Muscle of leg (tissue), 11 donors: Measurements from ENCODE around the gene TMPRSS9. TPM values are rescaled to one million over a fixed set of nuclear protein-coding genes. Genes with fewer than 3 reads are reported as not detected.

ENCODE experiments used
- DNase-seq: peaks from one replicate; pipeline ENCODE4 v3.0.0; 2013
- H3K27ac ChIP-seq: one replicate; pipeline ENCODE4 v1.5.1; 2013; ENCODE audit warnings: mild to moderate bottlenecking, low read length, control low read depth
- H3K27me3 ChIP-seq: one replicate; pipeline ENCODE4 v1.6.1; 2013; ENCODE audit warnings: low read length; ENCODE audit not compliant: control insufficient read depth, insufficient read depth
- H3K36me3 ChIP-seq: one replicate; pipeline ENCODE4 v1.6.1; 2013; ENCODE audit warnings: low read length; ENCODE audit not compliant: control insufficient read depth, insufficient read depth
- H3K4me1 ChIP-seq: one replicate; pipeline ENCODE4 v1.6.1; 2013; ENCODE audit warnings: low read length; ENCODE audit not compliant: control insufficient read depth, insufficient read depth
- H3K4me3 ChIP-seq: one replicate; pipeline ENCODE4 v1.5.1; 2013; ENCODE audit warnings: low read length, control low read depth
- H3K9me3 ChIP-seq: replicated peaks from 2 replicates; pipeline ENCODE4 v1.6.1; 2013; ENCODE audit warnings: low read depth, low read length; ENCODE audit not compliant: control insufficient read depth
- WGBS: methylation state at CpG from one replicate; pipeline ENCODE4 v1.1.5; 2013; ENCODE audit warnings: missing lambda C conversion rate; ENCODE audit not compliant: insufficient coverage; 5-methylcytosine and 5-hydroxymethylcytosine counted together
- polyA plus RNA-seq, 8 donors: library from polyadenylated mRNA; unstranded; fragments of 120-200 nt; gene quantifications; one replicate each; pipeline versions ENCODE4 v1.2.1 to v1.2.3, GENCODE V29; 2013; ENCODE audit warnings: inconsistent platforms in 1 of 8, low replicate concordance in 1 of 8; ENCODE audit not compliant: insufficient read length in 8 of 8, insufficient read depth in 1 of 8
- total RNA-seq: library from RNA; stranded (reverse); fragments of 120-200 nt; gene quantifications from one replicate; pipeline ENCODE4 v1.2.4, GENCODE V29; 2013

The TMPRSS9 gene
- total and polyA plus RNA-seq, 9 donors: 0.11 to 1.3 (median 0.33) TPM

GRCh38 chr19:2420490-2420889, 60.4 kb downstream of the TMPRSS9 start:
- no peaks in the 10 kb centered on the region for H3K9me3 ChIP-seq
- WGBS: no CpG with 5 or more reads among the region's 2 CpGs
- no peak for DNase-seq
- H3K4me3 ChIP-seq: no peak overlapping the region
- H3K4me1 ChIP-seq: peaks cover 31% of the 10 kb centered on the region
- no peaks in the 10 kb centered on the region for H3K27me3 ChIP-seq
- H3K27ac ChIP-seq: no peak overlapping the region
- H3K36me3 ChIP-seq: peaks cover 2% of the 10 kb centered on the region

- H3K36me3 ChIP-seq: peaks cover 7% of the 10 kb centered on the region
- peaks cover 44% of the 10 kb centered on the region for H3K4me1 ChIP-seq
- WGBS: 82% methylated on average over 14 of the region's 23 CpGs
- H3K27ac ChIP-seq: no peak overlapping the region
- no peak overlapping the region for H3K4me3 ChIP-seq
- DNase-seq: no peak
- H3K27me3 ChIP-seq: no peaks in the 10 kb centered on the region
- no peaks in the 10 kb centered on the region for H3K9me3 ChIP-seq
Observed at GRCh38 chr19:2421581-2422306, 61.7 kb downstream of the TMPRSS9 start.

GRCh38 chr19:2423071-2423914, 63.2 kb downstream of the TMPRSS9 start:
- no peak overlapping the region for H3K4me3 ChIP-seq
- H3K27me3 ChIP-seq: no peaks in the 10 kb centered on the region
- H3K4me1 ChIP-seq: peaks cover 48% of the 10 kb centered on the region
- H3K27ac ChIP-seq: peak overlapping the region; percentile 65
- H3K36me3 ChIP-seq: peaks cover 7% of the 10 kb centered on the region
- peak; percentile 78 for DNase-seq
- whole genome bisulfite sequencing: 29% methylated on average over 5 of the region's 19 CpGs
- no peaks in the 10 kb centered on the region for H3K9me3 ChIP-seq

GRCh38 chr19:2423915-2424685, 64.0 kb downstream of the TMPRSS9 start:
- no peak for DNase-seq
- peak overlapping the region; percentile 15 for H3K27ac ChIP-seq
- peaks cover 53% of the 10 kb centered on the region for H3K4me1 ChIP-seq
- no peaks in the 10 kb centered on the region for H3K9me3 ChIP-seq
- H3K27me3 ChIP-seq: no peaks in the 10 kb centered on the region
- peaks cover 7% of the 10 kb centered on the region for H3K36me3 ChIP-seq
- WGBS: 77% methylated on average over 42 of the region's 46 CpGs
- H3K4me3 ChIP-seq: no peak overlapping the region

- WGBS: 15% methylated on average over 94 of the region's 101 CpGs
- H3K27me3 ChIP-seq: no peaks in the 10 kb centered on the region
- DNase-seq: peak; percentile 71
- no peaks in the 10 kb centered on the region for H3K9me3 ChIP-seq
- H3K4me3 ChIP-seq: peak overlapping the region; percentile 10
- peaks cover 53% of the 10 kb centered on the region for H3K4me1 ChIP-seq
- peaks cover 11% of the 10 kb centered on the region for H3K36me3 ChIP-seq
- H3K27ac ChIP-seq: no peak overlapping the region
Observed at GRCh38 chr19:2424686-2425621, 64.9 kb downstream of the TMPRSS9 start.

GRCh38 chr19:2425622-2426581, 65.8 kb downstream of the TMPRSS9 start:
- no peaks in the 10 kb centered on the region for H3K9me3 ChIP-seq
- 74% methylated on average over 7 of the region's 29 CpGs for WGBS
- no peak overlapping the region for H3K27ac ChIP-seq
- H3K4me3 ChIP-seq: peak overlapping the region; percentile 93
- no peak for DNase-seq
- H3K4me1 ChIP-seq: peaks cover 53% of the 10 kb centered on the region
- H3K27me3 ChIP-seq: no peaks in the 10 kb centered on the region
- peaks cover 19% of the 10 kb centered on the region for H3K36me3 ChIP-seq

- no peaks in the 10 kb centered on the region for H3K9me3 ChIP-seq
- H3K4me3 ChIP-seq: peak overlapping the region; percentile 93
- no peaks in the 10 kb centered on the region for H3K27me3 ChIP-seq
- peak overlapping the region; percentile 72 for H3K27ac ChIP-seq
- H3K4me1 ChIP-seq: peaks cover 51% of the 10 kb centered on the region
- WGBS: 2% methylated on average over 62 of the region's 66 CpGs
- DNase-seq: peak; percentile 67
- H3K36me3 ChIP-seq: peaks cover 28% of the 10 kb centered on the region
Observed at GRCh38 chr19:2426611-2427428, 66.8 kb downstream of the TMPRSS9 start.
